GM23338 (cell line): Measurements from ENCODE around the gene MYH6.

Experiments used
- EZH2 ChIP-seq: fragments of 200-600 bp; sonication (generic); IDR thresholded peaks from one replicate; pipeline ENCODE4 v1.8.0; 2017; ENCODE audit warnings: antibody characterized with exemption, mild to moderate bottlenecking, low read depth; ENCODE audit not compliant: unreplicated experiment
- EZH2phosphoT487 ChIP-seq: fragments of 200-600 bp; sonication (generic); IDR thresholded peaks from one replicate; pipeline ENCODE4 v1.8.1; 2018; ENCODE audit warnings: antibody characterized with exemption; ENCODE audit not compliant: unreplicated experiment
- JUNB ChIP-seq: IDR thresholded peaks from one replicate; pipeline ENCODE4 v1.6.1; 2016; ENCODE audit warnings: antibody characterized with exemption; ENCODE audit not compliant: unreplicated experiment
- POLR2AphosphoS5 ChIP-seq: IDR thresholded peaks from 2 replicates; pipeline ENCODE4 v1.6.1; 2016; ENCODE audit warnings: antibody characterized with exemption, low read depth
- ZNF331 ChIP-seq: fragments of 250-450 bp; sonication (Bioruptor Pico); IDR thresholded peaks from 2 replicates; pipeline ENCODE4 v1.5.0; 2020; ENCODE audit warnings: low read depth, mild to moderate bottlenecking, moderate library complexity
- TF ChIP-seq, protein P1 (sequence below), 2 experiments: fragments of 200-600 bp in 1 of 2; sonication (generic) in 1 of 2; conservative IDR thresholded peaks; 2 replicates each; pipeline versions ENCODE4 v1.5.1 to v1.6.1; 2016 to 2017; ENCODE audit warnings: antibody characterized with exemption in 2 of 2, low read depth in 2 of 2, mild to moderate bottlenecking in 2 of 2, moderate library complexity in 1 of 2
- TF ChIP-seq, protein P2 (sequence below): IDR thresholded peaks from one replicate; pipeline ENCODE4 v1.6.1; 2018; ENCODE audit warnings: antibody characterized with exemption; ENCODE audit not compliant: unreplicated experiment
- TF ChIP-seq, protein P3 (sequence below): IDR thresholded peaks from 2 replicates; pipeline ENCODE4 v1.6.1; 2016; ENCODE audit warnings: antibody characterized with exemption

DNA sequence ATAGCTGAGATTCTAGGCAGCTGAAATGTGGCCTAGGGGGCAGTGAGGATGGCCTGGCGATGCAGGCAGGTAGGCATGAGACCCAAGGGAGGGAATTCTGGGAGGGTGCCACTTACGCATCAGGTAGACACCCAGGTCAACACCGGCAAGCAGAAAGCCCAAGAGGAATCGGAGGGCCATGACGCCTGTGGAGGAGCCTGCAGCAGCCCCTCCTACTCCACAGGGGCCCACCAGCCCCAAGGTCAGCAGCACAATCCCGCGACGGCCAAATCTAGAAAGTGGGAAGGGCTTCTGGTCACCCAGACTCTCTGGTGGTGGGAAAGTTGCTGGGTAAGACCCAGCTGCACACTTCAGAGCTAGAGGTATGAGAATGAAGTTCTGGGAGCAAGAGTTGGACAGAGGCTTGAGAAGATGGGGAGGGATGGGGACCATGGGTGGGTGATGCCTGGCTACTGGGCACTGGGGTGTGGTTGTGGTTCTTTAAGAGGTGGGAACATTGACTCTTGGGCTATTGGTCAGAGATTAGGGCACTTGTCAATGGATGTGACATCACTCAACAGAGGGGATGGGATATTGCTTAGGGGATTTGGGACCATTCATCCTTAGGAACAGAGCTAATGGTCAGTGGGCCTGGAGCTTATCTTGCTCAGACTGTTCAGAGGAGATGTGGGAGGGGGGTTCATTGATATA lies 58.8 kb downstream of the MYH6 start:
- TF ChIP-seq, protein P1, sequence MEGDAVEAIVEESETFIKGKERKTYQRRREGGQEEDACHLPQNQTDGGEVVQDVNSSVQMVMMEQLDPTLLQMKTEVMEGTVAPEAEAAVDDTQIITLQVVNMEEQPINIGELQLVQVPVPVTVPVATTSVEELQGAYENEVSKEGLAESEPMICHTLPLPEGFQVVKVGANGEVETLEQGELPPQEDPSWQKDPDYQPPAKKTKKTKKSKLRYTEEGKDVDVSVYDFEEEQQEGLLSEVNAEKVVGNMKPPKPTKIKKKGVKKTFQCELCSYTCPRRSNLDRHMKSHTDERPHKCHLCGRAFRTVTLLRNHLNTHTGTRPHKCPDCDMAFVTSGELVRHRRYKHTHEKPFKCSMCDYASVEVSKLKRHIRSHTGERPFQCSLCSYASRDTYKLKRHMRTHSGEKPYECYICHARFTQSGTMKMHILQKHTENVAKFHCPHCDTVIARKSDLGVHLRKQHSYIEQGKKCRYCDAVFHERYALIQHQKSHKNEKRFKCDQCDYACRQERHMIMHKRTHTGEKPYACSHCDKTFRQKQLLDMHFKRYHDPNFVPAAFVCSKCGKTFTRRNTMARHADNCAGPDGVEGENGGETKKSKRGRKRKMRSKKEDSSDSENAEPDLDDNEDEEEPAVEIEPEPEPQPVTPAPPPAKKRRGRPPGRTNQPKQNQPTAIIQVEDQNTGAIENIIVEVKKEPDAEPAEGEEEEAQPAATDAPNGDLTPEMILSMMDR (conservative IDR thresholded peaks at IDR 0.05; ENCODE audit: low read depth in 2 of 2) = no peak
- TF ChIP-seq, protein P2, sequence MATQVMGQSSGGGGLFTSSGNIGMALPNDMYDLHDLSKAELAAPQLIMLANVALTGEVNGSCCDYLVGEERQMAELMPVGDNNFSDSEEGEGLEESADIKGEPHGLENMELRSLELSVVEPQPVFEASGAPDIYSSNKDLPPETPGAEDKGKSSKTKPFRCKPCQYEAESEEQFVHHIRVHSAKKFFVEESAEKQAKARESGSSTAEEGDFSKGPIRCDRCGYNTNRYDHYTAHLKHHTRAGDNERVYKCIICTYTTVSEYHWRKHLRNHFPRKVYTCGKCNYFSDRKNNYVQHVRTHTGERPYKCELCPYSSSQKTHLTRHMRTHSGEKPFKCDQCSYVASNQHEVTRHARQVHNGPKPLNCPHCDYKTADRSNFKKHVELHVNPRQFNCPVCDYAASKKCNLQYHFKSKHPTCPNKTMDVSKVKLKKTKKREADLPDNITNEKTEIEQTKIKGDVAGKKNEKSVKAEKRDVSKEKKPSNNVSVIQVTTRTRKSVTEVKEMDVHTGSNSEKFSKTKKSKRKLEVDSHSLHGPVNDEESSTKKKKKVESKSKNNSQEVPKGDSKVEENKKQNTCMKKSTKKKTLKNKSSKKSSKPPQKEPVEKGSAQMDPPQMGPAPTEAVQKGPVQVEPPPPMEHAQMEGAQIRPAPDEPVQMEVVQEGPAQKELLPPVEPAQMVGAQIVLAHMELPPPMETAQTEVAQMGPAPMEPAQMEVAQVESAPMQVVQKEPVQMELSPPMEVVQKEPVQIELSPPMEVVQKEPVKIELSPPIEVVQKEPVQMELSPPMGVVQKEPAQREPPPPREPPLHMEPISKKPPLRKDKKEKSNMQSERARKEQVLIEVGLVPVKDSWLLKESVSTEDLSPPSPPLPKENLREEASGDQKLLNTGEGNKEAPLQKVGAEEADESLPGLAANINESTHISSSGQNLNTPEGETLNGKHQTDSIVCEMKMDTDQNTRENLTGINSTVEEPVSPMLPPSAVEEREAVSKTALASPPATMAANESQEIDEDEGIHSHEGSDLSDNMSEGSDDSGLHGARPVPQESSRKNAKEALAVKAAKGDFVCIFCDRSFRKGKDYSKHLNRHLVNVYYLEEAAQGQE = no peak
- TF ChIP-seq POLR2AphosphoS5 (no peak), EZH2 (no peak), EZH2phosphoT487 (no peak), JUNB (no peak), ZNF331 (CRISPR knock-in tag) (no peak)
- TF ChIP-seq, protein P3, sequence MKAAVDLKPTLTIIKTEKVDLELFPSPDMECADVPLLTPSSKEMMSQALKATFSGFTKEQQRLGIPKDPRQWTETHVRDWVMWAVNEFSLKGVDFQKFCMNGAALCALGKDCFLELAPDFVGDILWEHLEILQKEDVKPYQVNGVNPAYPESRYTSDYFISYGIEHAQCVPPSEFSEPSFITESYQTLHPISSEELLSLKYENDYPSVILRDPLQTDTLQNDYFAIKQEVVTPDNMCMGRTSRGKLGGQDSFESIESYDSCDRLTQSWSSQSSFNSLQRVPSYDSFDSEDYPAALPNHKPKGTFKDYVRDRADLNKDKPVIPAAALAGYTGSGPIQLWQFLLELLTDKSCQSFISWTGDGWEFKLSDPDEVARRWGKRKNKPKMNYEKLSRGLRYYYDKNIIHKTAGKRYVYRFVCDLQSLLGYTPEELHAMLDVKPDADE = no peak
